Neural progenitor cell (in vitro differentiated cells): Measurements from ENCODE around the gene PLEKHA7. TPM values are rescaled to one million over a fixed set of nuclear protein-coding genes. Genes with fewer than 3 reads are reported as not detected.

ENCODE experiments used
- DNase-seq: peaks from one replicate; pipeline ENCODE4 v3.0.0-alpha.2; 2016; ENCODE audit warnings: low spot score
- H2AFZ ChIP-seq: fragments of 200-600 bp; sonication (generic); replicated peaks from 2 replicates; pipeline ENCODE4 v1.6.1; 2016; ENCODE audit warnings: antibody characterized with exemption
- H3F3A ChIP-seq: fragments of 200-600 bp; sonication (generic); 2 replicates; pipeline ENCODE4 v1.6.1; 2016; ENCODE audit warnings: antibody characterized with exemption, low read depth
- H3K27ac ChIP-seq: fragments of 200-600 bp; sonication (generic); 2 replicates; pipeline ENCODE4 v1.5.1; 2016; ENCODE audit warnings: mild to moderate bottlenecking
- H3K27me3 ChIP-seq: fragments of 200-600 bp; sonication (generic); 2 replicates; pipeline ENCODE4 v1.6.1; 2016; ENCODE audit warnings: mild to moderate bottlenecking, moderate library complexity
- H3K36me3 ChIP-seq: fragments of 200-600 bp; sonication (generic); 2 replicates; pipeline ENCODE4 v1.5.1; 2016
- H3K4me1 ChIP-seq: fragments of 200-600 bp; sonication (generic); 2 replicates; pipeline ENCODE4 v1.6.1; 2016; ENCODE audit warnings: mixed run types
- H3K4me2 ChIP-seq: fragments of 200-600 bp; sonication (generic); 2 replicates; pipeline ENCODE4 v1.6.1; 2016
- H3K4me3 ChIP-seq: fragments of 200-600 bp; sonication (generic); 2 replicates; pipeline ENCODE4 v1.5.1; 2016
- H3K79me2 ChIP-seq: fragments of 200-600 bp; sonication (generic); 2 replicates; pipeline ENCODE4 v1.6.1; 2016; ENCODE audit warnings: low read depth
- H3K9ac ChIP-seq: fragments of 200-600 bp; sonication (generic); 2 replicates; pipeline ENCODE4 v1.6.1; 2016
- H3K9me3 ChIP-seq: fragments of 200-600 bp; sonication (generic); 2 replicates; pipeline ENCODE4 v1.5.1; 2016; ENCODE audit warnings: low read depth
- H4K20me1 ChIP-seq: fragments of 200-600 bp; sonication (generic); 2 replicates; pipeline ENCODE4 v1.6.1; 2016; ENCODE audit warnings: low read depth
- H3K27ac Mint-ChIP-seq: 3 replicates; pipeline ENCODE4 v1.8.0; 2021; ENCODE audit warnings: mixed read lengths
- H3K27me3 Mint-ChIP-seq: 2 replicates; pipeline ENCODE4 v1.8.0; 2022; ENCODE audit warnings: low read depth, mild to moderate bottlenecking, inconsistent platforms, moderate library complexity, mixed read lengths; ENCODE audit not compliant: insufficient read depth
- H3K36me3 Mint-ChIP-seq: 3 replicates; pipeline ENCODE4 v1.8.0; 2021; ENCODE audit warnings: mixed read lengths
- H3K4me1 Mint-ChIP-seq: 3 replicates; pipeline ENCODE4 v1.8.0; 2021; ENCODE audit warnings: mixed read lengths
- H3K4me3 Mint-ChIP-seq: 3 replicates; pipeline ENCODE4 v1.8.0; 2021; ENCODE audit warnings: mild to moderate bottlenecking, moderate library complexity, mixed read lengths
- H3K9me3 Mint-ChIP-seq: 3 replicates; pipeline ENCODE4 v1.8.0; 2020; ENCODE audit warnings: mixed read lengths
- CTCF ChIP-seq: fragments of 200-600 bp; sonication (generic); IDR thresholded peaks from 2 replicates; pipeline ENCODE4 v1.5.1; 2017; ENCODE audit warnings: antibody characterized with exemption, mild to moderate bottlenecking
- EZH2 ChIP-seq: fragments of 200-600 bp; sonication (generic); IDR thresholded peaks from 2 replicates; pipeline ENCODE4 v1.6.1; 2017; ENCODE audit warnings: antibody characterized with exemption, mild to moderate bottlenecking, moderate library complexity
- EZH2phosphoT487 ChIP-seq: fragments of 200-600 bp; sonication (generic); IDR thresholded peaks from 2 replicates; pipeline ENCODE4 v1.6.1; 2017; ENCODE audit warnings: antibody characterized with exemption
- total RNA-seq: library from RNA; depleted of rRNA; stranded (reverse); fragments of >200 nt; gene quantifications from 2 replicates; pipeline ENCODE4 v1.2.3, GENCODE V29; 2015; ENCODE audit warnings: low replicate concordance

PLEKHA7 gene
- total RNA-seq, 1 donor from 2014 or later: 20.3 TPM

GRCh38 chr11:16771350-16772140 is 242.7 kb downstream of the PLEKHA7 start:
- Histone ChIP-seq H3F3A (no peaks in the 10 kb centered on the region), H3K79me2 (no peaks in the 10 kb centered on the region), H3K27ac (no peak overlapping the region), H3K4me2 (no peak overlapping the region), H3K9me3 (no peaks in the 10 kb centered on the region), H4K20me1 (no peaks in the 10 kb centered on the region), H3K4me1 (peaks cover 11% of the 10 kb centered on the region), H3K36me3 (no peaks in the 10 kb centered on the region), H3K4me3 (no peak overlapping the region), H2AFZ (no peak overlapping the region), H3K9ac (no peak overlapping the region), H3K27me3 (no peaks in the 10 kb centered on the region)
- Mint-ChIP-seq H3K9me3 (no peaks in the 10 kb centered on the region), H3K27ac (peak overlapping the region; percentile 10), H3K4me3 (no peak overlapping the region), H3K36me3 (no peaks in the 10 kb centered on the region), H3K4me1 (peaks cover 22% of the 10 kb centered on the region), H3K27me3 (peaks cover 8% of the 10 kb centered on the region)
- TF ChIP-seq CTCF (no peak), EZH2phosphoT487 (no peak), EZH2 (no peak)
- DNase-seq: no peak

- TF ChIP-seq EZH2 (no peak), CTCF (no peak)
- Mint-ChIP-seq H3K27me3 (peaks cover 8% of the 10 kb centered on the region), H3K4me3 (no peak overlapping the region), H3K4me1 (peaks cover 7% of the 10 kb centered on the region), H3K9me3 (no peaks in the 10 kb centered on the region), H3K27ac (no peak overlapping the region), H3K36me3 (no peaks in the 10 kb centered on the region)
- Histone ChIP-seq H3K4me3 (no peak overlapping the region), H3K9ac (no peak overlapping the region), H3F3A (no peaks in the 10 kb centered on the region), H2AFZ (no peak overlapping the region), H3K4me2 (no peak overlapping the region), H3K27me3 (no peaks in the 10 kb centered on the region), H3K27ac (no peak overlapping the region), H3K4me1 (peaks cover 5% of the 10 kb centered on the region), H3K79me2 (no peaks in the 10 kb centered on the region), H3K9me3 (no peaks in the 10 kb centered on the region), H3K36me3 (no peaks in the 10 kb centered on the region), H4K20me1 (no peaks in the 10 kb centered on the region)
- no peak for DNase-seq
These were observed 244.2 kb downstream of the PLEKHA7 start for GRCh38 chr11:16770016-16770415.

GRCh38 chr11:16769386-16769785 is 244.8 kb downstream of the PLEKHA7 start:
- TF ChIP-seq CTCF (no peak), EZH2 (no peak), EZH2phosphoT487 (no peak)
- H3F3A ChIP-seq: no peaks in the 10 kb centered on the region
- no peak overlapping the region for H3K27ac ChIP-seq
- DNase-seq: no peak
- Mint-ChIP-seq H3K4me1 (peaks cover under 1% of the 10 kb centered on the region), H3K27ac (no peak overlapping the region), H3K27me3 (peaks cover 6% of the 10 kb centered on the region), H3K4me3 (no peak overlapping the region), H3K9me3 (no peaks in the 10 kb centered on the region), H3K36me3 (no peaks in the 10 kb centered on the region)
- H3K4me1 ChIP-seq: no peaks in the 10 kb centered on the region
- no peak overlapping the region for H2AFZ ChIP-seq
- H3K79me2 ChIP-seq: no peaks in the 10 kb centered on the region
- H3K4me3 ChIP-seq: no peak overlapping the region
- H4K20me1 ChIP-seq: no peaks in the 10 kb centered on the region
- H3K4me2 ChIP-seq: no peak overlapping the region
- H3K27me3 ChIP-seq: no peaks in the 10 kb centered on the region
- H3K9ac ChIP-seq: no peak overlapping the region
- H3K36me3 ChIP-seq: no peaks in the 10 kb centered on the region
- H3K9me3 ChIP-seq: no peaks in the 10 kb centered on the region
